M059J (cell line): ENCODE results near the gene C1QL3. TPM values are rescaled to one million over a fixed set of nuclear protein-coding genes. Genes with fewer than 3 reads are reported as not detected.

ENCODE experiments used
- DNase-seq: peaks from one replicate; pipeline ENCODE4 v3.0.0-alpha.2; 2012; ENCODE audit warnings: low read depth
- total RNA-seq: library from RNA; depleted of rRNA; stranded (reverse); fragments of >200 nt; shearing (Covaris generic); gene quantifications from 2 replicates; pipeline ENCODE4 v1.2.3, GENCODE V29; 2014; rRNA removed

The C1QL3 gene
- total RNA-seq: not detected in 2 replicates

GRCh38 chr10:16521311-16522016 lies at the start of gene C1QL3:
Gene C1QL3 (minus strand): TSS chr10:16521879. CDS start chr10:16521065, 814 bp downstream.
- DNase-seq: peak; percentile 0

- DNase-seq: no peak
Measured at GRCh38 chr10:16570731-16571130, 49.1 kb upstream of the C1QL3 start.

- DNase-seq: no peak
Measured at GRCh38 chr10:16566202-16566805, 44.6 kb upstream of the C1QL3 start.

- DNase-seq: no peak
Measured at GRCh38 chr10:16565604-16566003, 43.9 kb upstream of the C1QL3 start.

- no peak for DNase-seq
Measured at GRCh38 chr10:16562891-16563290, 41.2 kb upstream of the C1QL3 start.

GRCh38 chr10:16559236-16559773 lies 37.6 kb upstream of the C1QL3 start:
- no peak for DNase-seq

GRCh38 chr10:16547973-16548372 lies 26.3 kb upstream of the C1QL3 start:
- no peak for DNase-seq

GRCh38 chr10:16545116-16545736 lies 23.5 kb upstream of the C1QL3 start:
- peak; percentile 2 for DNase-seq

- DNase-seq: no peak
Measured at GRCh38 chr10:16544591-16544990, 22.9 kb upstream of the C1QL3 start.

GRCh38 chr10:16544099-16544498 lies 22.4 kb upstream of the C1QL3 start:
- no peak for DNase-seq

GRCh38 chr10:16536155-16536554 lies 14.5 kb upstream of the C1QL3 start:
- no peak for DNase-seq

GRCh38 chr10:16529853-16530252 lies 8.2 kb upstream of the C1QL3 start:
- DNase-seq: no peak

- DNase-seq: no peak
Measured at GRCh38 chr10:16527452-16527851, 5.8 kb upstream of the C1QL3 start.

GRCh38 chr10:16520900-16521299 lies 779 bp downstream of the C1QL3 start:
- no peak for DNase-seq

- DNase-seq: no peak
Measured at GRCh38 chr10:16519908-16520861, 1.5 kb downstream of the C1QL3 start.

- DNase-seq: no peak
Measured at GRCh38 chr10:16519250-16519907, 2.3 kb downstream of the C1QL3 start.

GRCh38 chr10:16518822-16519221 lies 2.9 kb downstream of the C1QL3 start:
- DNase-seq: no peak

GRCh38 chr10:16510843-16511242 lies 10.8 kb downstream of the C1QL3 start:
- no peak for DNase-seq

GRCh38 chr10:16509996-16510395 lies 11.7 kb downstream of the C1QL3 start:
- no peak for DNase-seq

GRCh38 chr10:16505161-16505560 lies 16.5 kb downstream of the C1QL3 start:
- no peak for DNase-seq

GRCh38 chr10:16497911-16498310 lies 23.8 kb downstream of the C1QL3 start:
- no peak for DNase-seq
